Retina (tissue), 1 donor: ENCODE measurements around the gene RAB6B.

Source experiments
- DNase-seq: peaks from one replicate; pipeline ENCODE4 v3.0.0-alpha.2; 2016

Gene RAB6B

GRCh38 chr3:133878518-133878917 lies 17.2 kb downstream of the RAB6B start:
- no peak for DNase-seq

- DNase-seq, result no peak
These were observed 18.5 kb downstream of the RAB6B start for GRCh38 chr3:133877221-133877620.

GRCh38 chr3:133874761-133875438 lies 20.8 kb downstream of the RAB6B start:
- no peak for DNase-seq

GRCh38 chr3:133874344-133874743 lies 21.3 kb downstream of the RAB6B start:
- DNase-seq, result no peak

- DNase-seq, result no peak
These were observed 22.9 kb downstream of the RAB6B start for GRCh38 chr3:133872781-133873180.

- DNase-seq, result no peak
These were observed 23.5 kb downstream of the RAB6B start for GRCh38 chr3:133872161-133872560.

GRCh38 chr3:133871368-133872090 lies 24.2 kb downstream of the RAB6B start:
- DNase-seq, result no peak

GRCh38 chr3:133870822-133871221 lies 24.9 kb downstream of the RAB6B start:
- no peak for DNase-seq

- DNase-seq, result no peak
These were observed 26.1 kb downstream of the RAB6B start for GRCh38 chr3:133869586-133869985.

GRCh38 chr3:133868758-133869475 lies 26.8 kb downstream of the RAB6B start:
- DNase-seq, result peak; percentile 53

- DNase-seq, result peak; percentile 49
These were observed 27.5 kb downstream of the RAB6B start for GRCh38 chr3:133868186-133868585.

GRCh38 chr3:133866141-133866540 lies 29.5 kb downstream of the RAB6B start:
- no peak for DNase-seq

- DNase-seq, result no peak
These were observed 30.4 kb downstream of the RAB6B start for GRCh38 chr3:133865136-133865855.

- no peak for DNase-seq
These were observed 31.1 kb downstream of the RAB6B start for GRCh38 chr3:133864616-133865015.

GRCh38 chr3:133863911-133864310 lies 31.8 kb downstream of the RAB6B start:
- DNase-seq, result no peak

GRCh38 chr3:133862161-133862560 lies 33.5 kb downstream of the RAB6B start:
- DNase-seq, result no peak

- DNase-seq, result no peak
These were observed 35.2 kb downstream of the RAB6B start for GRCh38 chr3:133860519-133860918.

GRCh38 chr3:133859381-133860234 lies 36.1 kb downstream of the RAB6B start:
- DNase-seq, result no peak

- DNase-seq, result no peak
These were observed 37.9 kb downstream of the RAB6B start for GRCh38 chr3:133857767-133858166.

- DNase-seq, result no peak
These were observed 39.4 kb downstream of the RAB6B start for GRCh38 chr3:133856316-133856715.

GRCh38 chr3:133855772-133856171 lies 39.9 kb downstream of the RAB6B start:
- no peak for DNase-seq

- no peak for DNase-seq
These were observed 40.7 kb downstream of the RAB6B start for GRCh38 chr3:133855002-133855370.
